Measurements from ENCODE around the gene PDGFC. TPM values are rescaled to one million over a fixed set of nuclear protein-coding genes. Genes with fewer than 3 reads are reported as not detected.

The PDGFC gene
- total and polyA plus RNA-seq, 2 of the 8 experiments (the other 6 are each of a cell fraction or from before 2014, with no cell fraction given), result 0.65 to 2.7 TPM

- no peak overlapping the region for H3K23ac ChIP-seq (ENCODE audit: insufficient read length)
- H2BK120ac ChIP-seq (replicated peaks; ENCODE audit: low read depth, low read length), result no peak overlapping the region
- H4K20me1 ChIP-seq (replicated peaks in 1 of 2; ENCODE audit: control insufficient read depth in 1 of 2, insufficient read depth in 2 of 2, low read length in 2 of 2), result peaks cover 0 to 3% of the 10 kb centered on the region in 2 experiments
- H3K9me3 ChIP-seq (ENCODE audit: insufficient read depth in 2 of 2, low read depth in 1 of 2, low read length in 1 of 2), result no peaks in the 10 kb centered on the region
- ChIA-PET POLR2A (ENCODE audit: partially characterized antibody) (no interaction called here), CTCF (ENCODE audit: partially characterized antibody) (interaction anchor here (1.1 kb wide), 1 partner anchor 71 kb away, joined by 3 read pairs; no protein-coding TSS in a partner anchor)
- no peak overlapping the region for H3K14ac ChIP-seq (ENCODE audit: insufficient read length)
- H3K79me1 ChIP-seq (ENCODE audit: low read depth, low read length), result no peaks in the 10 kb centered on the region
- no peak overlapping the region for H2BK15ac ChIP-seq (ENCODE audit: low read length)
- no peak overlapping the region for H3K56ac ChIP-seq (replicated peaks; ENCODE audit: insufficient read length, low read depth, low read length)
- no peaks in the 10 kb centered on the region for H3K36me3 ChIP-seq (ENCODE audit: control insufficient read depth in 2 of 4, insufficient read depth in 4 of 4, low read length in 3 of 4)
- H4K91ac ChIP-seq (replicated peaks; ENCODE audit: insufficient read length, low read length), result no peak overlapping the region
- H3K9ac ChIP-seq (replicated peaks in 1 of 4; ENCODE audit: extremely low read depth in 1 of 4, low read depth in 3 of 4, low read length in 3 of 4), result no peak overlapping the region
- H3K18ac ChIP-seq (ENCODE audit: extremely low read depth, low read length), result no peak overlapping the region
- H2BK20ac ChIP-seq (ENCODE audit: low read length), result no peak overlapping the region
- H3K4me2 ChIP-seq (ENCODE audit: insufficient read depth in 1 of 2, low read depth in 2 of 2, low read length in 2 of 2), result no peak overlapping the region
- no peak overlapping the region for H2AFZ ChIP-seq (ENCODE audit: low read length)
- H3K4ac ChIP-seq (replicated peaks; ENCODE audit: insufficient read length, low read depth, low read length), result no peak overlapping the region
- H3K27me3 ChIP-seq (replicated peaks in 1 of 4; ENCODE audit: control insufficient read depth in 3 of 4, extremely low read depth in 1 of 4, insufficient read depth in 3 of 4, low read length in 3 of 4), result peaks cover 0 to 5% (median under 1%) of the 10 kb centered on the region in 4 experiments; a peak in 3 of 7 replicates
- peaks cover 6% of the 10 kb centered on the region for H3K23me2 ChIP-seq (ENCODE audit: low read depth, low read length)
- no peak overlapping the region for H4K8ac ChIP-seq (ENCODE audit: extremely low read depth, insufficient read depth, low read length)
- DNase-seq (ENCODE audit: low read depth in 1 of 2, low spot score in 2 of 2) (no peak), FAIRE-seq (no peak)
- WGBS, 2 experiments (ENCODE audit: extremely low coverage in 1 of 2, insufficient coverage in 1 of 2, insufficient read length in 1 of 2, insufficient replicate concordance in 2 of 2, low coverage in 1 of 2, low lambda C conversion rate in 2 of 2, missing lambda C conversion rate in 1 of 2), result 93% methylated on average over 1 of the region's 1 CpG; no CpG with 5 or more reads in 1 of the 2 experiments
- no peak overlapping the region for H4K5ac ChIP-seq (ENCODE audit: insufficient read length, low read depth, low read length)
- H3K27ac ChIP-seq (ENCODE audit: low read depth, low read length), result no peak overlapping the region
- H2BK5ac ChIP-seq (ENCODE audit: low read depth, low read length), result no peak overlapping the region
- H2BK12ac ChIP-seq (ENCODE audit: low read depth, low read length), result no peak overlapping the region
- H2AK5ac ChIP-seq (ENCODE audit: low read depth, low read length), result no peak overlapping the region
- H3K4me1 ChIP-seq (replicated peaks in 1 of 4; ENCODE audit: control insufficient read depth in 3 of 4, insufficient read depth in 4 of 4, low read length in 3 of 4), result peaks cover 3 to 13% (median 7%) of the 10 kb centered on the region in 4 experiments
- H3K79me2 ChIP-seq (ENCODE audit: control insufficient read depth in 1 of 2, insufficient read depth in 2 of 2, low read length in 2 of 2), result no peaks in the 10 kb centered on the region
- no peak overlapping the region for H3K4me3 ChIP-seq (ENCODE audit: extremely low read depth in 1 of 4, insufficient read depth in 2 of 4, low read depth in 3 of 4, low read length in 4 of 4)
- TF ChIP-seq, protein P1, sequence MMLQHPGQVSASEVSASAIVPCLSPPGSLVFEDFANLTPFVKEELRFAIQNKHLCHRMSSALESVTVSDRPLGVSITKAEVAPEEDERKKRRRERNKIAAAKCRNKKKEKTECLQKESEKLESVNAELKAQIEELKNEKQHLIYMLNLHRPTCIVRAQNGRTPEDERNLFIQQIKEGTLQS (IDR thresholded peaks at IDR 0.05; ENCODE audit: insufficient read depth, low read depth, low read length), result no peak
- TF ChIP-seq JUND (IDR thresholded peaks at IDR 0.05; ENCODE audit: low read length) (no peak), SP4 (IDR thresholded peaks at IDR 0.05; ENCODE audit: low read length) (no peak), EGR1 (IDR thresholded peaks at IDR 0.05; ENCODE audit: borderline replicate concordance, low read depth, low read length) (no peak), POLR2A (IDR thresholded peaks at IDR 0.05; ENCODE audit: control extremely low read depth in 1 of 2, low read depth in 2 of 2, low read length in 2 of 2) (no peak), EP300 (IDR thresholded peaks at IDR 0.05; ENCODE audit: borderline replicate concordance in 1 of 2, low read depth in 2 of 2, low read length in 2 of 2) (no peak), SAP30 (IDR thresholded peaks at IDR 0.05; ENCODE audit: insufficient read depth, insufficient replicate concordance, low read length) (no peak), RXRA (IDR thresholded peaks at IDR 0.05; ENCODE audit: insufficient read depth, low read depth, low read length) (no peak), NANOG (IDR thresholded peaks at IDR 0.05; ENCODE audit: insufficient read depth, low read depth, low read length, poor library complexity, severe bottlenecking) (no peak), ASH2L (IDR thresholded peaks at IDR 0.05; ENCODE audit: low read length) (no peak), POLR2AphosphoS5 (IDR thresholded peaks at IDR 0.05; ENCODE audit: low read depth, low read length) (no peak), SUZ12 (IDR thresholded peaks at IDR 0.05; ENCODE audit: low read length) (no peak), CBX5 (IDR thresholded peaks at IDR 0.05; ENCODE audit: low read depth, low read length) (no peak), CHD2 (IDR thresholded peaks at IDR 0.05; ENCODE audit: low read length) (no peak)
Observed at GRCh38 chr4:156974264-156974663, 2.7 kb upstream of the PDGFC start.
